NCI-H2196 treated with DMSO at 0.1 percent for 48 hours (cell line): Measurements from ENCODE around the gene SPCS1.

Source experiments
- DNase-seq: peaks from one replicate; lab custom pipeline; 2025; ENCODE audit not compliant: unreplicated experiment; lab: John Stamatoyannopoulos, UW

The SPCS1 gene

DNA sequence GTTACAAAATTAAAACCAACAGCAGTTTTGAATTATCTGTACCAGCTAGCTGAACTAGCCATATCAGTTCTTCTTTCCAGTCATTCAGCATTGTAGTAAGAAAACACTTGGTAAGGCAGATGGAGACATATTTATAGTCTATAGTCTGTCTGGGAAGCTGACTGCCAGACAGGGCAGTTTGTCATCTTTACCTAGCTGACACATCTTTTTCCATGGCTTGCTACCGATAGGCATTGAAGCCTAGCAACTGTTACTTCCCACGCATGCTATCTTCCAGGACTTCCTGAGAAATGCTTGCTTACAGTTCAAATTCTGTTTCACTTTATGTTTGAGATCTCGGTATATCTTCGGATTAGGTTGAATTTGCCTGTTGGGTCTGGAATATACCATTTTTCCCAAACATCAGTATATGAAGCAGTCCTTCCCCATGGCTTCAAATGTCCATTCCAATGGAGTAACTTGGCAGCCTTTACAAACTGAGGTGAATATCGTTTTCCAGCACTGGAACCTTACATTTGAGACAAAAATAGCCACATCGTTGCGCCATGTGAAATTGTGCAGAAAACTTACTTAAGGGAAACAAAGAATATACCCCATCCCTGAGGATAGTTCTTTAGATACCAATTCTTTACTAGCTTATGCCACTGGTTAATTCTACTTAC, 11.2 kb upstream of the SPCS1 start:
- DNase-seq, result no peak

DNA sequence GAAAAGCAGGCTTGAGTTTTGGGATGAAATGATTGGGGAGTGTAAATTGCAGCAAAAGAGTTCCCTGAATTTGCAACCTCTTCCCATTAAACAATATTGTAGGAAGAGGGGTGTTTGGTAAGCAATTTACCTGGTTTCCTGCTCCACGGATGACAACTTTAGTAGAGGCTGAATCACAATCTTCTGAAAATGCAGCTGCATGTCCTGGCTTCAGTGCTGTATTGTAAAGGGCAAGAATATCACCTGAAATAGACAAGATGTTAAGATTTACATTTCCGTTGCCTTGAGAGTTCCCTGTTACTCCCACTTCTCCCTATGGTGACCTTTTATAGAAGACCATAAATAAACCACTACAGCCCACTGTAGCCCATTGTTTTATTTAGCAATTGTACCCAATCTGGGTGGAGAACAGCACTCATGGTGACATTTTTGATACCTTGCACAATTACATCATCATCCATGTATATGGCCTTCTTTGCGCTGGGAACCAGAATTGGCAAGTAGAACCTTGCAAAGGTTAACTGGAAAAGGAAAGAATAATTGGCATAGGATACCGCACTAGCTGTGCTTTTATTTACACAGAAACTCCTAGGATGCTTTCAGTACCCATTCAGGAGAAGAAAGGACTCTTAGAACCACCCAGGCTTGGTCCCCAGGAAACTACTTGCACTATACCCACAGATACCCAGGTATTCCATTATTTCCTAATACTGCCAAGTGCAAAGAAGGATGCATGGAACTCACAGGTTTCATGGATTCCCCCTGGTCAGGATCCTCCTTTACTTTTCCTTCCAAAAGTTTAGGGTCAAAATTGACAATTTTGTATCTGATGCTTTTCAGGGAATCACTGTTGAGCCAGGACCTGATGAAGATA, 9.9 kb upstream of the SPCS1 start:
- no peak for DNase-seq

DNA sequence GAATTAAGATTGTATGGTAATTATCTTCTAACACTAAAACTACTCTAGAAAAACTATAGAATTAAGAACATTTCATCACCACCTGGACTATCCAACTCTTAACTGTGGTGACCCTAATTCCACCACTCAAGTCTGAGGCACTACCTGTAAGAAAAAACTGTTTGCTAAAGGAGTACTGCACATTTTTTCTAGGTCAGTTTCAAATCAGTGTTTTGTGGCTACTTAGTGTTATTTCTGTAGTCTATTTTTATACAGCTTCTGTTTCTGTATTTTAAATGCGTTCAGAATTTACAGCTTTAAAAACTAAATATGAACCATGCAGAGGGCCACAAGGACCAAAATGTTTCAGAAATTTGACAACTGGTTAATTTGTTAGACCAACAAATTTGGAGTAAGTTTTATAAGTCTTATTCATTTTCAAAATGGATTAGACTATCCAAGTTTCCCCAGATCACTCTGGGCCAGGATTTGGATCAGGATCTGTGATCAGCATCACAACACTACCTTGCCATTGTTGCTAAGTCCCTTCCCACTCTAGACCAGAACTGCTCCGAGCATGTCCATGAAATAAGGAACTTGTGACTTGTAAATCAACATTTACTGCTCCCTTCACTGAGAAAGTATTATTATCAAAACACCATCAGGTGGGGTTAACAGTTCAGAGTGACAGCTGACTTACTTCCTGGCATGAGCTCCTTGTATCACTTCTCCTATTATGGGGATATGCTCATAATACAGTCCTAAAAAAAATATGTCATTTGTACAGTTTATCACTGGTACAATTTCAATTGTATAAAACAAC, 8.9 kb upstream of the SPCS1 start:
- no peak for DNase-seq

DNA sequence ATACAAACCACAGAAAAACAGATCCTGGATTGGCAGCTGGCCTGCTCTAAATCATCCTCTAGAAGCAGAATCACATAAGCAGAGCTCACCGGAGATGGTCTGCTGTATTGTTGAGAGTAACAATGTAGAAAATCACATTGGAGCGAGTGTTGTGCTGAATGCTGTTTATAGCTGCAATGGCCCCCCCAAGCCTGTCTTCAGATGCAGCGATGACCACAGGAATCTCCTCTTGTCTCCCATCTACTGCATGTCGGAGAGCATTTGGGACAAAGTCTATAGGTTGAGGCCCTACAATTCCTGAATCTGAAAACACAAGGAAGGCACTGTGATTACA, 8.3 kb upstream of the SPCS1 start:
- no peak for DNase-seq

DNA sequence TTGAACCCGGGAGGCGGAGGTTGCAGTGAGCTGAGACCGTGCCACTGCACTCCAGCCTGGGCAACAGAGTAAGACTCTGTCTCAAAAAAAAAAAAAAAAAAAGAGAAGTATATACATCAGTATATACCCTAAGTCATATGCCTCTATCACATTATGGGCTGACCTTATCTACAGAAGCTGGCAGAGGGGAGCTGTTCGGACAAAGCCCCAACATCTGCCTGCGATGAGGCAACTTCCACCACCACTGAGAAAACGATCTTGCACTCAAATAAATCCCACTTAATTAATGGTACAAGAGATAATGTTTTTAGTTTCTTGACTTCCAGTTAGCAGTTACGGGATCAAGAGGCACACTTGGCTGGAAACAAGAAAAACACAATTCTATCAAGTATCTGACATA, 2.6 kb upstream of the SPCS1 start:
- DNase-seq, result no peak

DNA sequence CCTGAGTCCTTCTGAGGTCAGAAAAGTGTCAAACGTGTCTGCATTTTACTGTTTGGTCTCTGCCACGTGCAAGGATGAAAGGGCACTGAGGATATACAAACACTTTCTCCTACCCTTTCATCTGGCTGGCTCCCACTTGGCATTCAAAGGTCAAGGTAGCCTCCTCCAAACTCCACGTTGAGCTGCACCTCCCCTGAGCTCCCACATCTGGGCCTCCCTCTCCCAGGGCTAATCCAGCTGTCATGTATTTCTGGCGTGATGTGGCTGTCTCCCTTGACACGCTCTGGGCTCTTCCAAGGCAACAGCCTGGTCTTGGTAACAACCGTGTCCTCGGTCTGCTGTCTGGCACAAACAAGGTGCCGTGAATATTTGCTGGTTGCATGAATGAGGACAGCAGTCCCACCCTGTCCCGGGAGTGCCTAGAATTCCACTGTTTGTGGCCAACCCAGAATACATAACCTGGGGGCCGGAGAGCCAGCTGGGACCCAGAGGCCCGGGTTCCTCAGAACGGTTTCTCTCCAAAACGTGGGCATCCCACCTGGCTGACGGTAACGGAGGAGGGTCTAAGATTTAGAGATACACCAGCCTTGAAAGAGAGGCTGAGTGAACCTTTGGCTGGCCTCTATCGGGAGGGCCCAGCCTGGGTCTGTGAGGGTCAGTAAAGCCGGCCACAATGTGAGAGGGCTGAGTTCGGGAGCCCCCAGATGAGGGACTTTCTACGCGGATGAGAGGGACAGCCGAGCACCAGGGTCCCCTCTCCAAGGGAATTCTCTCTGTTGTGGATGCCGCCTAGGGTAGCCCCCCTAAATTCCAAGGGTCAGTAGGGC, 1.1 kb upstream of the SPCS1 start:
- DNase-seq, result no peak

DNA sequence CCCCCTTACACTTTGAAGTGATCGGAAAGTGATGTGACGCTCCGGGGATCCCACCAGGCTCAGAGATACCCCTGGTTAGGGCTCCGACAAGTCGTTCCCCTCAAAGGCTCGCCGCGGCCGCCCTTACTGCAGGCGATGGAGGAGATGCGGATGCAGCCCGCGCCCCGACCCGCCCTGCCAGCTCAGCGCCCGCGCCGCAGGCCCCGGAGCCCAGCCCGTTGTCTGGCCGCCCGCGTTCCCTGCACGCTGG, 543 bp upstream of the SPCS1 start:
- DNase-seq, result no peak

DNA sequence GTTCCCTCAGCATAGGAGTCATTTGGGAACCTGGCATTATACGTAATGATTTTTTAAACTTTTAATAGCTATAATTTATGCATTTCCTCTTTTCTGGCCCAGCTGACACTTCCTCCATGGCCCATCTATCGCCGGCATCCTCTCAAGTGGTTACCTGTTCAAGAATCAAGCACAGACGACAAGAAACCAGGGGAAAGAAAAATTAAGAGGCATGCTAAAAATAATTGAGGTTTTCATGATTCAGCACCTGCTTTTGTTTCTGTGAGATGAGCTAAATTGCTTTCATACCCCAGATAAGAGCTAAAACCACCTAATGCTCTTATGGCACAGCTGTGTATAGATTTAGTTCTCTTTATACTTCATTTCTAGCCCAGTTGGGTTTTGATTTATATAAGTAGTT, 1.7 kb downstream of the SPCS1 start:
- DNase-seq, result no peak

DNA sequence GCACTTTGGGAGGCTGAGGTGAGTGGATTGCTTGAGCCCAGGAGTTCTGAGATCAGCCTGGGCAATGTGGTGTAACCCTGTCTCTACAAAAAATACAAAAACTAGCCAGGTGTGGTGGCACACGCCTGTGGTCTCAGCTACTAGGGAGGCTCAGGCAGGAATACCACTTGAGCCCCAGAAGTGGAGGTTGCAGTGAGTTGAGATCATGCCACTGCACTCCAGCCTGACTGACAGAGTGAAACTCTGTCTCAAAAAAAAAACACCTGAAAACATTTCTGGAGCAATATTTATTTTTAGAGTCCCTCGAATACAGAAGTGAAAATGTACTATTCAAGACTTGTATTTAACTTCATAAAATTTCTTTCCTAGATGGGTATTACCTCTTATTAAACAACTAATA, 4.6 kb downstream of the SPCS1 start:
- DNase-seq, result no peak

DNA sequence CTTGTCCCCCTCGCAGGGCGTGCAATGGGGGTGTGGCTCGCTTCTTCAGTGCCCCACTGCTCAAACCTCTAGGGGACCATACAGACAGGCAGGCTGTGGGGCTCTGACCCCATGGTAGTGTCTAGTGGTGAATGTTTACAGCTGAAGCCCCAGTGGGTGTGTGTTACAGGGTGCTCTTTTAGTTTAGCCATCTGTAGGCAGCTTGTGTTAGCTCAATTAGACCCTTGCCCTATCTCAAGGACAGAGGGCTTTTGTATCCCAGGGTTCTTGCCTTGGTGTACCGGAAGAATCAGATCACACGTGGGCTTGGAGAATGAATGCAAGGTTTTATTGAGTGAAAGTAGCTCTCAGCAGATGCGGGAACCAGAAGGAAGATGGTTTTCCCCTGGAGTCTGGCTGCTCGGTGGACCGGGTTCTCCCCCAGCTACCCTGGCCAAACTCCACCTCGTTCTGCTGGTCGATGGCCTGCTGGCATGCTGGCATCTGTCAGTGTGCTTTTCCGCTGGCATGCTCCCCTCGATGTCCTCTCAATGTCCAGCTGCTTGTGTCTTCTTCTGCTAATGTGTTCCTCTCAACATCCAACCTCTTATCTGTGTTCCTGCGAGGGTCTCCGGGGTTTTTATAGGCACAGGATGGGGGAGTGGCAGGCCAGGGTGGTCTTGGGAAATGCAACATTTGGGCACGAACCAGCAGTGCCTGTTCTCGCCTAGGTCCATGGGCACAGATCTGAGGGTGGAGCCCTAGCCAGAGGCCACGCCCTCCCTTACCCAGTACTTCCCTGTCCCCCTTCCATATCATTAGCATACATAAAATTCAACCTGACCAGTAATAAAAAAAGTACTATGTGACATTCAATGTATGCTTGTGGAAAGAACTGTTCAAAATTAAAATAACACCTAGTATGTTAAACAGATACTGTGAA, 6.6 kb downstream of the SPCS1 start:
- DNase-seq, result no peak

DNA sequence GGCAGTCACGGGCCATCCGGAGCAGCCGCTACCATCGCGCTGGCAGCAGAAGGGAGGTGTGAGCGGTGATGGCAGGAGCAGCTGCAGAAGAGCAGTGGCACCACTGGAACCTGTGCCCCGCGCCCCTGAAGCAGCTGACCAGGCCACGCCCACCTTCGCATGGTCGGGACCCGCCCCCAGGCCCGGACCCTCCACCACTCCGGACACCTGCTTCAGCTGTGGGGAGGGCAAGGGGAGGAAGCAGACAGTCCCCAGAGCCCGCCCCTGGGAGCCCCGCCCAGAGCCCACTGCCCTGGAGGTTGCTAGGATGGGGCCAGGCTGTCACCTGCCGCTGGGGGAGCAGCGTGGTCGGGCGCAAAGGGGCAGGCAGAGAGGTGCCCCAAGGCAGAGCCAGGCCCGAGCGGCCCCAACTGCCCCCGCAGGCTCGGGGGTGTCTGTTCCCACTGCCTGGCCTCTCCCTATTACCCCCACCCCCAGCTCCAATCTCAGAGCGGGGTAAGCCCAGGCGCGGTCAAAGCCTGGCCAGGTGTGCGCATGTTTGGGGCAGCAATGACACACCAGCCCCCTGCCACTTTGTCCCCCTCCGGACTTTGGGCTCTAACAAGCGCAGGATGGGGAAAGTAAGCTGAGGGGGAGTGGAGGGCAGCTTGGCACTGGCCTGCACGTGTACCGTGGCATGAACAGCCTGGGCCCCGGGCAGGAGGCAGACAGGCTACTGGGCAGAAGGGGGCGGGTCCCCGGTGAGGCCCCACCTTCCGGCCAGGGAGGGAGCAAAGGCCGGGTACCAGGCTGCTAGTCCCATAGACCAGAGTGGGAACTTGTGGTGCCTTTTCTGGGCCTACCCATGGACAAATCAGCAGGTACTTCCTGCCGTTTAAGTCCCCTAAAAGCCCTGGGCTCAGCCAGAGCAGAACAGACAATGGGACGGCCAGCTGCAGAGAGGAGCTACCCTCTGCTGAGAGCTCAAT, 8.7 kb downstream of the SPCS1 start:
- no peak for DNase-seq

DNA sequence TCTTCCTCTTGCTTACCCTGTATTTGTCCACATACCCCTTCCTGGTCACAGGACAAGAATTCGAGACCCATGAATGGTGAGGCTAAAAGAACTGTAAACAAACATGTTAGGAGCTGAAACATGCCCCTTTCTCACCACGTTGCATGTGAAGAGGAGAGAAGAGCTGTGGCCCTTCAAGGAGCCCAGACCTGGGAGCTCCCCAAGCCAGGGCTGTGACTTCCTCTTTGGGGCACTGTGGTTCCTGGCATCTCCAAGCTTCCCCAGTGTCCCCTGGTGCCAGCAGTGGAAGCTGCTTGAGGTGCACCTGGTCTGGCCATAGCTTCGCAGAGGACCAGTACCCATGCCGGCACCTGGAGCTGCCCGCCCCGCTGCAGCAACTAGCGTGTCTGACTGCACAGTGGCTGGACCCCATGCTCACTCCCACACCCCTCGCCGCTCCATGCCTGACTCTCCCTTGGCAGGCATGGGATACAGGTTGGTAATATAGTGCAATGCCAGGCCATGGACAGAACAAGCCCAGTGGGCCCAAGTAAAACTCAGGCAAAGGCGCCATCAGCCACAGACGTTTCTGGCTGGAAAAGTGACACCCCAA, 9.9 kb downstream of the SPCS1 start:
- DNase-seq, result no peak

DNA sequence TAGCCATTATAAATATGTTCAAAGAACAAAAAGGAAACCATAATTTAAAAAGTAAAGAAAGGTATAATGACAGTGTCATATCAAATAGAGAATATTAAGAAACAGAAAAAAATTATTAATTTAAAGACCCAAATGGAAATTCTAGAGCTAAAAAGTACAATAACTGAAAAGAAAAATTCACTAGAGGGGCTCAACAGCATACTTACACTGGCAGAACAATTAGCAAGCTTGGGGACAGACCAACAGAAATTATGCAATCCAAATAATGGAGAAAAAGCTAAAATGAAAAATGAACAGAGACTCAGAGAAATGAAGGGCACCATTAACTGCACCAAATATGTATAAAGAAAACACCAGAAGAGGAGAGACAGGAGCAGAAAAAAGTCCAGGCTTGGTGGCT, 13.7 kb downstream of the SPCS1 start:
- no peak for DNase-seq

DNA sequence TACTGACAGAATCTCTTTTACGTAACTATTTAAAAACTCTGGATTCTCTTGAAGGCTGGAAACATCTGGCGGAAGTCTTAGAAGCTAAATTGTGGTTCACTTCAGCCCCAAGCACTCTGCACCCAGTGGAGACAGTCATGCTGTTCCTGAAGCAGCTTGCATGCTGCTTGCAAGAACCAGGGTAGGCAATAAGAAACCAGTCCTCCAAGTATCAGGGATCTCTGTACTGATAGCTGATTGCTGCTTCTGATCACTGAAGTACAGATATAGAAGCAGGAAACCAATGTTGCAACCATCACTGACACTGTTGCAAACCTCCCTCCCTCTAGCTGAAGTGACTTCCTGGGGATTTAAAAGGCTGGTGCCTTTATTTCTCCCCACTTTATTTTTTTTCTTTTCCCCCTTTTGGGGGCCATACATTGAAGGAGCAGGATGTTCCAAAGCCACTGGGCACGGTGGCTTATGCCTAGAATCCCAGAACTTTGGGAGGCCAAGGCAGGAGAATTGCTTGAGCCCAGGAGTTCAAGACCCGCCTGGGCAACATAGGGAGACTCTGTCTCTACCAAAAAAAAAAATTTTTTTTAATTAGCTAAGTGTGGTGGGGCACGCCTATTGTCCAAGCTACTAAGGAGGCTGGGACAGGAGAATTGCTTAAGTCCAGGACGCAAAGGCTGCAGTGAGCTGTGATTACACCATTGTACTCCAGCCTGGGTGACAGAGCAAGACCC, 15.3 kb downstream of the SPCS1 start:
- DNase-seq, result no peak

DNA sequence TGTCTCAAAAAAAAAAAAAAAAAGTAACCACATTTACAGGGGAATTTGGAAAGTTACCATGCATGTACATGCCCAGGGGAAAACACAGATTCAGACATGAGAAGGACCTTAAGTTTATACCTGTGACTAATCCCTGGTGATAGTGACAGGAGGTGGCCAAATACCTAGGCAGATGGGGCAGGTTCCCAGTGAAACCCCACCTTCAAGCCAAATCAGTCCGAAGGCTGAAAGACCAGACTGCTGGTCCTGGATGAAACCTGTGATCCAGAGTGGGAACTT, 15.8 kb downstream of the SPCS1 start:
- no peak for DNase-seq

DNA sequence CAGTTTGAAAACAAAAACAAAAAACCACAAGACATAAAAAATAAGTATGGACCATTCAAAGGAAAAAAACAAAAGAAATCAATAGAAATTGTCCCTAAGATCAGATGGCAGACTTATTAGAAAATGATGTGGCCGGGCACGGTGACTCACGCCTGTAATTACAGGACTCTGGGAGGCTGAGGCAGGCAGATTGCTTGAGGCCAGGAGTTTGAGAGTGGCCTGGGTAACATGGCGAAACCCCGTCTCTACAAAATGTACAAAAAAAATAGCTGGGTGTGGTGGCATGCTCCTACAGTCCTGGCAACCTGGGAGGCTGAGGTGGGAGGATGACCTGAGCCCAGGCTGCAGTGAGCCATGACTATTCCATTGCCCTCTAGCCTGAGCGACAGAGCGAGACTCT, 16.6 kb downstream of the SPCS1 start:
- DNase-seq, result no peak

DNA sequence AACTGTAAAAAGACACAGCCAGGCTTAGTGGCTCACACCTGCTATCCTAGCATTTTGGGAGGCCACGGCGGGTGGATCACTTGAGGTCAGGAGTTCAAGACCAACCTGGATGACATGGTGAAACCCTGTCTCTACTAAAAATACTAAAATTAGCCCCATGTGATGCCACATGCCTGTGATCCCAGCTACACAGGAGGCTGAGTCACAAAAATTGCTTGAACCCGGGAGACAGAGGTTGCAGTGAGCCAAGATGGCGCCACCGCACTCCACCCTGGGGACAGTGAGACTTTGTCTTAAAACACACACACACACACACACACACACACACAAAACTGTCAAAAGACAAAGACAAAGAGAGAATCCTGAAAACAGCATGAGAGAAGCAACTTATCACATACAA, 18.0 kb downstream of the SPCS1 start:
- no peak for DNase-seq

DNA sequence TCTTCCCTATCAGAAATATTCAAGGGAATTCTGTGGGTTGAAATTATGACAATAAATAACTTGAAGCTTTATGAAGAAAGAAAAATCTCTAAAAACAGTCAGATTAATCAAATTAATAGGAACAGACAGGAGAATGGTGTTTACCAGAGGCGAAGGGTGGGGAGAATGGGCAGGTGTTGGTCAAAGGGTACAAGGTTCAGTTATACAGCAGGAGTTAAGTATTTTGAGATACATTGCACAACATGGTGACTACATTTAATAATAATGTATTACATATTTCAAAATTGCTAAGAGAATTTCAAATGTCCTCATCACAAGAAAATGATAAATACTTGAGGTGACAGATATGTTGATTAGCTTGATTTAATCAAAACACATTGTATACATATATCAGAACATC, 18.6 kb downstream of the SPCS1 start:
- DNase-seq, result no peak
